ENCODE results near the gene COL27A1. TPM values are rescaled to one million over a fixed set of nuclear protein-coding genes. Genes with fewer than 3 reads are reported as not detected.

COL27A1 gene
- total RNA-seq, 1 experiment from 2014 or later: 20.1 TPM

- H3K27ac Mint-ChIP-seq (ENCODE audit: unreplicated experiment): no peak overlapping the region
- no peak for DNase-seq
- CTCF ChIA-PET: no interaction called here
- no peaks in the 10 kb centered on the region for H3K36me3 Mint-ChIP-seq (ENCODE audit: insufficient read depth, unreplicated experiment)
- no TSS peak for BruUV-seq (replicated peaks)
- intact Hi-C loops (cut with micrococcal nuclease; ENCODE audit: unreplicated experiment): no loop called here
- no peak overlapping the region for H3K4me3 Mint-ChIP-seq (ENCODE audit: low read depth, unreplicated experiment)
- H3K27me3 Mint-ChIP-seq (ENCODE audit: unreplicated experiment): no peaks in the 10 kb centered on the region
- no peaks in the 10 kb centered on the region for H3K4me1 Mint-ChIP-seq (ENCODE audit: low read depth, unreplicated experiment)
- no peaks in the 10 kb centered on the region for H3K9me3 Mint-ChIP-seq (ENCODE audit: low read depth, unreplicated experiment)
- TF ChIP-seq, protein P1, sequence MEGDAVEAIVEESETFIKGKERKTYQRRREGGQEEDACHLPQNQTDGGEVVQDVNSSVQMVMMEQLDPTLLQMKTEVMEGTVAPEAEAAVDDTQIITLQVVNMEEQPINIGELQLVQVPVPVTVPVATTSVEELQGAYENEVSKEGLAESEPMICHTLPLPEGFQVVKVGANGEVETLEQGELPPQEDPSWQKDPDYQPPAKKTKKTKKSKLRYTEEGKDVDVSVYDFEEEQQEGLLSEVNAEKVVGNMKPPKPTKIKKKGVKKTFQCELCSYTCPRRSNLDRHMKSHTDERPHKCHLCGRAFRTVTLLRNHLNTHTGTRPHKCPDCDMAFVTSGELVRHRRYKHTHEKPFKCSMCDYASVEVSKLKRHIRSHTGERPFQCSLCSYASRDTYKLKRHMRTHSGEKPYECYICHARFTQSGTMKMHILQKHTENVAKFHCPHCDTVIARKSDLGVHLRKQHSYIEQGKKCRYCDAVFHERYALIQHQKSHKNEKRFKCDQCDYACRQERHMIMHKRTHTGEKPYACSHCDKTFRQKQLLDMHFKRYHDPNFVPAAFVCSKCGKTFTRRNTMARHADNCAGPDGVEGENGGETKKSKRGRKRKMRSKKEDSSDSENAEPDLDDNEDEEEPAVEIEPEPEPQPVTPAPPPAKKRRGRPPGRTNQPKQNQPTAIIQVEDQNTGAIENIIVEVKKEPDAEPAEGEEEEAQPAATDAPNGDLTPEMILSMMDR (IDR thresholded peaks at IDR 0.05; ENCODE audit: unreplicated experiment): no peak
Measured at GRCh38 chr9:114209151-114209550, 53.8 kb downstream of the COL27A1 start.

GRCh38 chr9:114210136-114210535, 54.8 kb downstream of the COL27A1 start:
- BruUV-seq (replicated peaks): no TSS peak
- no peaks in the 10 kb centered on the region for H3K36me3 Mint-ChIP-seq (ENCODE audit: insufficient read depth, unreplicated experiment)
- TF ChIP-seq, protein P1 (IDR thresholded peaks at IDR 0.05; ENCODE audit: unreplicated experiment): no peak
- no peaks in the 10 kb centered on the region for H3K4me1 Mint-ChIP-seq (ENCODE audit: low read depth, unreplicated experiment)
- intact Hi-C loops (cut with micrococcal nuclease; ENCODE audit: unreplicated experiment): no loop called here
- H3K9me3 Mint-ChIP-seq (ENCODE audit: low read depth, unreplicated experiment): no peaks in the 10 kb centered on the region
- H3K27ac Mint-ChIP-seq (ENCODE audit: unreplicated experiment): no peak overlapping the region
- no peak for DNase-seq
- H3K4me3 Mint-ChIP-seq (ENCODE audit: low read depth, unreplicated experiment): no peak overlapping the region
- H3K27me3 Mint-ChIP-seq (ENCODE audit: unreplicated experiment): no peaks in the 10 kb centered on the region
- CTCF ChIA-PET: no interaction called here

- no peaks in the 10 kb centered on the region for H3K36me3 Mint-ChIP-seq (ENCODE audit: insufficient read depth, unreplicated experiment)
- H3K4me1 Mint-ChIP-seq (ENCODE audit: low read depth, unreplicated experiment): no peaks in the 10 kb centered on the region
- no TSS peak for BruUV-seq (replicated peaks)
- intact Hi-C loops (cut with micrococcal nuclease; ENCODE audit: unreplicated experiment): no loop called here
- H3K27me3 Mint-ChIP-seq (ENCODE audit: unreplicated experiment): no peaks in the 10 kb centered on the region
- TF ChIP-seq, protein P1 (IDR thresholded peaks at IDR 0.05; ENCODE audit: unreplicated experiment): no peak
- no peaks in the 10 kb centered on the region for H3K9me3 Mint-ChIP-seq (ENCODE audit: low read depth, unreplicated experiment)
- no peak overlapping the region for H3K27ac Mint-ChIP-seq (ENCODE audit: unreplicated experiment)
- CTCF ChIA-PET: no interaction called here
- H3K4me3 Mint-ChIP-seq (ENCODE audit: low read depth, unreplicated experiment): no peak overlapping the region
- DNase-seq: no peak
Measured at GRCh38 chr9:114210691-114211276, 55.4 kb downstream of the COL27A1 start.

DNA sequence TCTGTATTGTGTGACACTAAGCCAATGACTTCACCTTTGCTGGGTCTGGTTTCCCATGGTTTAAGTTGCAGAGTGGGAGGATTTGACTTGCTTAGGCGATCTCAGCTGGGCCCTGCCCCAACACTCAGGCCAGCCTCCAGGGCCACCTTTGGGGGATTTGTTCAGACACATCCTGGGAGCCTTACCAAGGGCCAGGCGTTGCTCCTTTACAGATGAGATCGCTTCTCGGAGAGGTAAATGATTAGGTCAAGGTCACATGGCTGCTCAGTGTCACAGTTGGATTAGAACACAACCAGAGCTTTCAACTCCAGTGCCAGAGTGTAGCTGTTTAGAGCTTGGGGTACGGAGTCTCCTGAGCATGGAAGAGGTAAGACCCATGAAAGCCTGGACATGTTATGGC, 57.5 kb downstream of the COL27A1 start:
- CTCF ChIA-PET: no interaction called here
- BruUV-seq (replicated peaks): no TSS peak

More for the DNA sequence above, 57.5 kb downstream of the COL27A1 start:
- Mint-ChIP-seq H3K27me3 (ENCODE audit: unreplicated experiment) (no peaks in the 10 kb centered on the region), H3K36me3 (ENCODE audit: insufficient read depth, unreplicated experiment) (no peaks in the 10 kb centered on the region), H3K4me1 (ENCODE audit: low read depth, unreplicated experiment) (no peaks in the 10 kb centered on the region), H3K27ac (ENCODE audit: unreplicated experiment) (no peak overlapping the region), H3K9me3 (ENCODE audit: low read depth, unreplicated experiment) (no peaks in the 10 kb centered on the region), H3K4me3 (ENCODE audit: low read depth, unreplicated experiment) (no peak overlapping the region)
- TF ChIP-seq, protein P1 (IDR thresholded peaks at IDR 0.05; ENCODE audit: unreplicated experiment): no peak
- intact Hi-C loops (cut with micrococcal nuclease; ENCODE audit: unreplicated experiment): no loop called here
- no peak for DNase-seq
